Pancreas (tissue), 10 donors: Measurements from ENCODE around the gene POPDC3. TPM values are rescaled to one million over a fixed set of nuclear protein-coding genes. Genes with fewer than 3 reads are reported as not detected.

ENCODE experiments used
- ATAC-seq, 4 donors: fragments of 200-7000 bp; cut with Tn5 transposase; one replicate each; pipeline versions ENCODE4 v1.8.0 to v1.9.1; 2020; ENCODE audit warnings: mild to moderate bottlenecking in 4 of 4, moderate library complexity in 4 of 4
- DNase-seq, 6 donors: peaks; one replicate each; pipeline ENCODE4 v3.0.0-alpha.2; 2020
- FAIRE-seq: peaks from 2 replicates; lab custom pipeline; 2012; peaks lifted over from hg19 to GRCh38; lab: Jason Lieb, UNC
- H3K27ac ChIP-seq, 4 donors: fragments of 200-600 bp; sonication (generic); 1 replicate in 3 of 4; 2 replicates in 1 of 4; pipeline versions ENCODE4 v1.5.0 to v1.8.0; 2020
- H3K27me3 ChIP-seq, 4 donors: fragments of 200-600 bp; one replicate each; pipeline ENCODE4 v1.8.0; 2021
- H3K36me3 ChIP-seq, 3 donors: fragments of 200-600 bp; sonication (generic) in 1 of 3; one replicate each; pipeline versions ENCODE4 v1.5.0 to v1.8.0; 2020 to 2021
- H3K4me1 ChIP-seq, 3 donors: fragments of 200-600 bp; one replicate each; pipeline ENCODE4 v1.8.0; 2021
- H3K4me3 ChIP-seq, 4 donors: fragments of 200-600 bp; sonication (generic) in 2 of 4; one replicate each; pipeline versions ENCODE4 v1.5.0 to v1.8.0; 2020 to 2021
- H3K9me3 ChIP-seq, 4 donors: fragments of 200-600 bp; one replicate each; pipeline ENCODE4 v1.8.0; 2021
- CTCF ChIP-seq, 4 donors: fragments of 200-600 bp; sonication (generic) in 3 of 4; IDR thresholded peaks; one replicate each; pipeline versions ENCODE4 v1.5.0 to v1.8.0; 2021; ENCODE audit warnings: antibody characterized with exemption in 4 of 4
- WGBS, 2 donors: extraction: QIAGEN DNeasy Blood & Tissue Kit; methylation state at CpG; one replicate each; pipeline ENCODE4 v1.1.7; 2013; 5-methylcytosine and 5-hydroxymethylcytosine counted together
- intact Hi-C, 3 donors: fragments of 100-400 bp; cut with DNase I; formaldehyde crosslinking; loops; one replicate each; pipeline versions ENCODE4 v1.11.1 to v1.14.2; 2022
- polyA plus RNA-seq, 2 donors: library from polyadenylated mRNA; stranded (reverse); fragments of 200-250 nt; gene quantifications; one replicate each; pipeline ENCODE4 v1.2.3, GENCODE V29; 2013
- total RNA-seq, 6 donors: library from RNA; stranded (reverse); fragmentation: NEBNext Ultra II Directional in 4 of 6; extraction: Animal tissue kit (Norgen Biotek cat#: 25700) in 4 of 6; gene quantifications; one replicate each; pipeline versions ENCODE4 v1.2.1 to v1.2.4, GENCODE V29; 2021 to 2023
- donor health status: healthy with polysubstance abuse.
- donor health status: DM: no; HTN: no; CAD: no; lungs with moderate emphysema.
- donor health status: DM: no; HTN: no; CAD: no.
- donor health status: control.
- donor health status: control.
- donor health status: Bipolar disorder and iron deficiency.
- donor health status: DM: yes; HTN: yes; CAD: no.
- donor health status: DM: no; HTN: no; CAD: no.
- donor health status: DM: no; HTN: no; CAD: no.
- donor health status: DM: yes; HTN: yes; CAD: no.

The POPDC3 gene
- total and polyA plus RNA-seq, 8 donors = 0.35 to 3.0 (median 0.75) TPM; not detected in 4

GRCh38 chr6:105191351-105191750 is 11.5 kb upstream of the POPDC3 start:
- Histone ChIP-seq H3K9me3 (no peaks in the 10 kb centered on the region), H3K4me3 (no peak overlapping the region), H3K36me3 (no peaks in the 10 kb centered on the region), H3K27ac (no peak overlapping the region), H3K27me3 (no peaks in the 10 kb centered on the region), H3K4me1 (no peaks in the 10 kb centered on the region)
- no peak for ATAC-seq
- intact Hi-C loops = no loop called here
- 80 to 87% methylated on average over 1 of the region's 1 CpG for WGBS, 2 donors
- no peak for FAIRE-seq
- no peak for TF ChIP-seq CTCF (IDR thresholded peaks at IDR 0.05)
- no peak for DNase-seq

GRCh38 chr6:105189026-105189820 is 9.4 kb upstream of the POPDC3 start:
- no peak for FAIRE-seq
- 75 to 76% methylated on average over 10 of the region's 10 CpGs for WGBS, 2 donors
- H3K36me3 ChIP-seq = no peaks in the 10 kb centered on the region

GRCh38 chr6:105188251-105188650 is 8.4 kb upstream of the POPDC3 start:
- ATAC-seq (no peak), DNase-seq (no peak), FAIRE-seq (no peak)
- H3K4me3 ChIP-seq = no peak overlapping the region
- intact Hi-C loops = no loop called here
- H3K36me3 ChIP-seq = no peaks in the 10 kb centered on the region
- TF ChIP-seq CTCF (IDR thresholded peaks at IDR 0.05) = no peak
- H3K27me3 ChIP-seq = no peaks in the 10 kb centered on the region
- H3K9me3 ChIP-seq = no peaks in the 10 kb centered on the region
- WGBS, 2 donors = 81 to 86% methylated on average over 2 of the region's 2 CpGs
- no peak overlapping the region for H3K27ac ChIP-seq
- H3K4me1 ChIP-seq = no peaks in the 10 kb centered on the region

More at GRCh38 chr6:105189026-105189820, 9.4 kb upstream of the POPDC3 start:
- DNase-seq = no peak
- H3K27ac ChIP-seq = no peak overlapping the region
- H3K4me1 ChIP-seq = no peaks in the 10 kb centered on the region
- H3K9me3 ChIP-seq = no peaks in the 10 kb centered on the region
- no peak for TF ChIP-seq CTCF (IDR thresholded peaks at IDR 0.05)
- no peaks in the 10 kb centered on the region for H3K27me3 ChIP-seq
- ATAC-seq = no peak
- intact Hi-C loops = no loop called here
- no peak overlapping the region for H3K4me3 ChIP-seq

- ATAC-seq (no peak), FAIRE-seq (no peak), DNase-seq (no peak)
- no peak overlapping the region for H3K4me3 ChIP-seq
- H3K27me3 ChIP-seq = no peaks in the 10 kb centered on the region
- H3K9me3 ChIP-seq = no peaks in the 10 kb centered on the region
- 63 to 72% methylated on average over 2 of the region's 2 CpGs for WGBS, 2 donors
- no peaks in the 10 kb centered on the region for H3K36me3 ChIP-seq
- TF ChIP-seq CTCF (IDR thresholded peaks at IDR 0.05) = no peak
- no peak overlapping the region for H3K27ac ChIP-seq
- intact Hi-C loops = no loop called here
- H3K4me1 ChIP-seq = no peaks in the 10 kb centered on the region
Measured at GRCh38 chr6:105186576-105186975, 6.8 kb upstream of the POPDC3 start.

GRCh38 chr6:105184921-105185320 is 5.1 kb upstream of the POPDC3 start:
- Histone ChIP-seq H3K36me3 (no peaks in the 10 kb centered on the region), H3K4me1 (no peaks in the 10 kb centered on the region), H3K27ac (no peak overlapping the region), H3K4me3 (no peak overlapping the region), H3K27me3 (no peaks in the 10 kb centered on the region), H3K9me3 (no peaks in the 10 kb centered on the region)
- ATAC-seq = no peak
- intact Hi-C loops = no loop called here
- 64 to 88% methylated on average over 2 of the region's 2 CpGs for WGBS, 2 donors
- FAIRE-seq = no peak
- no peak for TF ChIP-seq CTCF (IDR thresholded peaks at IDR 0.05)
- no peak for DNase-seq
